Measurements from ENCODE around the gene ABCC1. TPM values are rescaled to one million over a fixed set of nuclear protein-coding genes. Genes with fewer than 3 reads are reported as not detected.

ABCC1 gene
- total and polyA plus RNA-seq, 2 of the 8 experiments (the other 6 are each of a cell fraction or from before 2014, with no cell fraction given): 42.6 to 66.8 TPM

DNA sequence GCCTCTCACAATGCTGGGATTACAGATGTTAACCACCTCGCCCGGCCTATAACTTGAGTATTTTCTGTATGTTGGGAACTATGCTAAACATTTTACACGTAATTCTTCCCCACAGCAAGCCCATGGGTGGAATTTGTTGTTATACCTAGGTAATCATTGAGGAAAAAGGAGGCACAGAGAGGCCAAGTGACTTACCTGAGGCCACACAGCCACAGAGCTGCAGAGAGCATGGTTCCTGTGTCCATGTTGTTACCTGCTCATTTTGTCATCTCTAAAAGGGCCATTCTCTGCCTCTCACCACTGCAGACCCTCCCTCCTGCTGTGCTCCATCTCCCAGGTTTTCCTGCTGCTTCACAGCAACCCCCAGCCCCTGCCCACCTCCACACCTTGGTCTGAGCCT, 135.5 kb downstream of the ABCC1 start:
- Histone ChIP-seq H3K14ac (ENCODE audit: insufficient read length) (no peak overlapping the region), H3K9ac (replicated peaks in 1 of 4; ENCODE audit: extremely low read depth in 1 of 4, low read depth in 3 of 4, low read length in 3 of 4) (no peak overlapping the region), H3K79me2 (ENCODE audit: control insufficient read depth in 1 of 2, insufficient read depth in 2 of 2, low read length in 2 of 2) (no peaks in the 10 kb centered on the region), H2BK15ac (ENCODE audit: low read length) (no peak overlapping the region), H4K91ac (replicated peaks; ENCODE audit: insufficient read length, low read length) (no peak overlapping the region), H2AFZ (ENCODE audit: low read length) (no peak overlapping the region), H3K27me3 (replicated peaks in 1 of 4; ENCODE audit: control insufficient read depth in 3 of 4, extremely low read depth in 1 of 4, insufficient read depth in 3 of 4, low read length in 3 of 4) (no peaks in the 10 kb centered on the region), H2BK12ac (ENCODE audit: low read depth, low read length) (no peak overlapping the region), H4K5ac (ENCODE audit: insufficient read length, low read depth, low read length) (no peak overlapping the region), H3K23ac (ENCODE audit: insufficient read length) (no peak overlapping the region), H3K9me3 (ENCODE audit: insufficient read depth in 2 of 2, low read depth in 1 of 2, low read length in 1 of 2) (peaks cover 0 to 7% of the 10 kb centered on the region in 2 experiments; a peak in 3 of 4 replicates), H3K27ac (ENCODE audit: low read depth, low read length) (no peak overlapping the region), H4K8ac (ENCODE audit: extremely low read depth, insufficient read depth, low read length) (no peak overlapping the region), H2BK20ac (ENCODE audit: low read length) (no peak overlapping the region), H2BK5ac (ENCODE audit: low read depth, low read length) (no peak overlapping the region), H3K56ac (replicated peaks; ENCODE audit: insufficient read length, low read depth, low read length) (no peak overlapping the region), H3K4me3 (ENCODE audit: extremely low read depth in 1 of 4, insufficient read depth in 2 of 4, low read depth in 3 of 4, low read length in 4 of 4) (no peak overlapping the region), H3K18ac (ENCODE audit: extremely low read depth, low read length) (no peak overlapping the region), H3K4ac (replicated peaks; ENCODE audit: insufficient read length, low read depth, low read length) (no peak overlapping the region), H3K4me1 (replicated peaks in 1 of 4; ENCODE audit: control insufficient read depth in 3 of 4, insufficient read depth in 4 of 4, low read length in 3 of 4) (no peaks in the 10 kb centered on the region), H4K20me1 (replicated peaks in 1 of 2; ENCODE audit: control insufficient read depth in 1 of 2, insufficient read depth in 2 of 2, low read length in 2 of 2) (peaks cover 0 to 1% of the 10 kb centered on the region in 2 experiments), H3K36me3 (ENCODE audit: control insufficient read depth in 2 of 4, insufficient read depth in 4 of 4, low read length in 3 of 4) (peaks cover 28 to 75% (median 43%) of the 10 kb centered on the region in 4 experiments), H3K4me2 (ENCODE audit: insufficient read depth in 1 of 2, low read depth in 2 of 2, low read length in 2 of 2) (no peak overlapping the region), H2AK5ac (ENCODE audit: low read depth, low read length) (no peak overlapping the region), H3K79me1 (ENCODE audit: low read depth, low read length) (no peaks in the 10 kb centered on the region), H2BK120ac (replicated peaks; ENCODE audit: low read depth, low read length) (no peak overlapping the region), H3K23me2 (ENCODE audit: low read depth, low read length) (no peaks in the 10 kb centered on the region)
- WGBS, 2 experiments (ENCODE audit: extremely low coverage in 1 of 2, insufficient coverage in 1 of 2, insufficient read length in 1 of 2, insufficient replicate concordance in 2 of 2, low coverage in 1 of 2, low lambda C conversion rate in 2 of 2, missing lambda C conversion rate in 1 of 2): 96% methylated on average over 3 of the region's 3 CpGs; no CpG with 5 or more reads in 1 of the 2 experiments
- DNase-seq (ENCODE audit: low read depth in 1 of 2, low spot score in 2 of 2) (no peak), FAIRE-seq (no peak)
- ChIA-PET POLR2A (ENCODE audit: partially characterized antibody) (no interaction called here), CTCF (ENCODE audit: partially characterized antibody) (interaction anchor here (0.7 kb wide), 1 partner anchor 43 kb away, joined by 3 read pairs; no protein-coding TSS in a partner anchor)
- TF ChIP-seq, protein P1, sequence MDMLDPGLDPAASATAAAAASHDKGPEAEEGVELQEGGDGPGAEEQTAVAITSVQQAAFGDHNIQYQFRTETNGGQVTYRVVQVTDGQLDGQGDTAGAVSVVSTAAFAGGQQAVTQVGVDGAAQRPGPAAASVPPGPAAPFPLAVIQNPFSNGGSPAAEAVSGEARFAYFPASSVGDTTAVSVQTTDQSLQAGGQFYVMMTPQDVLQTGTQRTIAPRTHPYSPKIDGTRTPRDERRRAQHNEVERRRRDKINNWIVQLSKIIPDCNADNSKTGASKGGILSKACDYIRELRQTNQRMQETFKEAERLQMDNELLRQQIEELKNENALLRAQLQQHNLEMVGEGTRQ (IDR thresholded peaks at IDR 0.05; ENCODE audit: low read length): no peak
- TF ChIP-seq, protein P2, sequence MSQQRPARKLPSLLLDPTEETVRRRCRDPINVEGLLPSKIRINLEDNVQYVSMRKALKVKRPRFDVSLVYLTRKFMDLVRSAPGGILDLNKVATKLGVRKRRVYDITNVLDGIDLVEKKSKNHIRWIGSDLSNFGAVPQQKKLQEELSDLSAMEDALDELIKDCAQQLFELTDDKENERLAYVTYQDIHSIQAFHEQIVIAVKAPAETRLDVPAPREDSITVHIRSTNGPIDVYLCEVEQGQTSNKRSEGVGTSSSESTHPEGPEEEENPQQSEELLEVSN (IDR thresholded peaks at IDR 0.05): no peak
- TF ChIP-seq FOSL1 (IDR thresholded peaks at IDR 0.05; ENCODE audit: insufficient read depth, low read depth, low read length) (no peak), TEAD4 (IDR thresholded peaks at IDR 0.05; ENCODE audit: low read depth, low read length) (no peak), YY1 (IDR thresholded peaks at IDR 0.05; ENCODE audit: low read depth, low read length) (no peak), CBX5 (IDR thresholded peaks at IDR 0.05; ENCODE audit: low read depth, low read length) (no peak), KDM4A (IDR thresholded peaks at IDR 0.05; ENCODE audit: low read depth, low read length, severe bottlenecking) (no peak), TCF12 (IDR thresholded peaks at IDR 0.05; ENCODE audit: low read depth, low read length) (no peak), TAF1 (IDR thresholded peaks at IDR 0.05; ENCODE audit: low read depth, low read length) (no peak), POLR2AphosphoS5 (IDR thresholded peaks at IDR 0.05; ENCODE audit: low read depth, low read length) (no peak), PHF8 (conservative IDR thresholded peaks at IDR 0.05; ENCODE audit: low read depth, low read length) (no peak), SRF (IDR thresholded peaks at IDR 0.05; ENCODE audit: low read depth, low read length) (no peak)
- TF ChIP-seq, protein P3, sequence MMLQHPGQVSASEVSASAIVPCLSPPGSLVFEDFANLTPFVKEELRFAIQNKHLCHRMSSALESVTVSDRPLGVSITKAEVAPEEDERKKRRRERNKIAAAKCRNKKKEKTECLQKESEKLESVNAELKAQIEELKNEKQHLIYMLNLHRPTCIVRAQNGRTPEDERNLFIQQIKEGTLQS (IDR thresholded peaks at IDR 0.05; ENCODE audit: insufficient read depth, low read depth, low read length): no peak
